H1 (cell line): ENCODE results near the gene EPS8. TPM values are rescaled to one million over a fixed set of nuclear protein-coding genes. Genes with fewer than 3 reads are reported as not detected.

Source experiments
- CTCF ChIA-PET: fragments of 300-600 bp; sonication (Branson Sonifier 250); formaldehyde crosslinking; loops from one replicate; lab custom pipeline; 2021; ENCODE audit not compliant: partially characterized antibody; lab: Charles Lee
- POLR2A ChIA-PET: fragments of 300-600 bp; sonication (Branson Sonifier 250); formaldehyde crosslinking; loops from one replicate; lab custom pipeline; 2021; ENCODE audit warnings: inconsistent platforms; ENCODE audit not compliant: partially characterized antibody; lab: Charles Lee
- DNase-seq, 2 experiments: peaks; one replicate each; pipeline versions ENCODE4 v3.0.0 to v3.0.0-alpha.2; 2010 to 2022; ENCODE audit warnings: low spot score in 2 of 2, low read depth in 1 of 2, mixed read lengths in 1 of 2
- FAIRE-seq: peaks from 2 replicates; lab custom pipeline; 2011; peaks lifted over from hg19 to GRCh38; lab: Jason Lieb, UNC
- H2AFZ ChIP-seq: 2 replicates; pipeline ENCODE4 v1.8.1; 2012; ENCODE audit warnings: low read length, inconsistent platforms
- H2AK5ac ChIP-seq: 2 replicates; pipeline ENCODE4 v1.6.1; 2013; ENCODE audit warnings: low read depth, low read length
- H2BK120ac ChIP-seq: replicated peaks from 2 replicates; pipeline ENCODE3; 2013; ENCODE audit warnings: low read depth, low read length, inconsistent platforms
- H2BK12ac ChIP-seq: 2 replicates; pipeline ENCODE4 v1.6.1; 2013; ENCODE audit warnings: low read depth, low read length
- H2BK15ac ChIP-seq: 2 replicates; pipeline ENCODE4 v1.6.1; 2013; ENCODE audit warnings: low read length
- H2BK20ac ChIP-seq: 2 replicates; pipeline ENCODE4 v1.6.1; 2013; ENCODE audit warnings: low read length
- H2BK5ac ChIP-seq: 2 replicates; pipeline ENCODE4 v1.6.1; 2013; ENCODE audit warnings: low read depth, low read length
- H3K14ac ChIP-seq: 2 replicates; pipeline ENCODE4 v1.6.1; 2013; ENCODE audit warnings: inconsistent platforms; ENCODE audit not compliant: insufficient read length
- H3K18ac ChIP-seq: 2 replicates; pipeline ENCODE4 v1.6.1; 2013; ENCODE audit warnings: low read length; ENCODE audit errors: extremely low read depth
- H3K23ac ChIP-seq: 2 replicates; pipeline ENCODE4 v1.6.1; 2013; ENCODE audit warnings: inconsistent platforms; ENCODE audit not compliant: insufficient read length
- H3K23me2 ChIP-seq: 2 replicates; pipeline ENCODE4 v1.6.1; 2013; ENCODE audit warnings: low read depth, low read length
- H3K27ac ChIP-seq: 2 replicates; pipeline ENCODE4 v1.6.1; 2011; ENCODE audit warnings: low read depth, low read length, inconsistent platforms
- H3K27me3 ChIP-seq, 4 experiments: replicated peaks in 1 of 4; 1 replicate in 1 of 4; 2 replicates in 3 of 4; pipeline versions ENCODE4 v1.6.1 to v1.8.1; 2011 to 2013; ENCODE audit warnings: low read length in 3 of 4, mild to moderate bottlenecking in 3 of 4, inconsistent platforms in 2 of 4, mixed read lengths in 2 of 4, moderate library complexity in 1 of 4; ENCODE audit not compliant: control insufficient read depth in 3 of 4, insufficient read depth in 3 of 4; ENCODE audit errors: extremely low read depth in 1 of 4
- H3K36me3 ChIP-seq, 4 experiments: 2 replicates each; pipeline versions ENCODE4 v1.6.1 to v1.8.1; 2011 to 2013; ENCODE audit warnings: mild to moderate bottlenecking in 4 of 4, low read length in 3 of 4, moderate library complexity in 2 of 4, control low read depth in 1 of 4, inconsistent platforms in 1 of 4; ENCODE audit not compliant: insufficient read depth in 4 of 4, control insufficient read depth in 2 of 4
- H3K4ac ChIP-seq: replicated peaks from 2 replicates; pipeline ENCODE3; 2013; ENCODE audit warnings: low read length, low read depth, mixed read lengths, inconsistent platforms; ENCODE audit not compliant: insufficient read length
- H3K4me1 ChIP-seq, 4 experiments: replicated peaks in 1 of 4; 1 replicate in 1 of 4; 2 replicates in 3 of 4; pipeline versions ENCODE4 v1.6.1 to v1.8.1; 2011 to 2013; ENCODE audit warnings: low read length in 3 of 4, inconsistent platforms in 2 of 4, mixed read lengths in 1 of 4; ENCODE audit not compliant: insufficient read depth in 4 of 4, control insufficient read depth in 3 of 4
- H3K4me2 ChIP-seq, 2 experiments: 2 replicates each; pipeline versions ENCODE4 v1.6.1 to v1.8.1; 2011 to 2013; ENCODE audit warnings: low read depth in 2 of 2, low read length in 2 of 2, control low read depth in 1 of 2, inconsistent platforms in 1 of 2, mild to moderate bottlenecking in 1 of 2; ENCODE audit not compliant: insufficient read depth in 1 of 2
- H3K4me3 ChIP-seq, 4 experiments: fragments of 200-600, 300-600 bp in 1 of 4; sonication (generic), shearing (Covaris generic), sonication (Bioruptor Twin) in 1 of 4; 2 replicates each; pipeline versions ENCODE4 v1.5.1 to v1.8.1; 2011 to 2016; ENCODE audit warnings: low read length in 4 of 4, low read depth in 3 of 4, control low read depth in 2 of 4, inconsistent platforms in 2 of 4, mild to moderate bottlenecking in 2 of 4, mixed read lengths in 1 of 4, moderate library complexity in 1 of 4; ENCODE audit not compliant: insufficient read depth in 2 of 4; ENCODE audit errors: extremely low read depth in 1 of 4
- H3K56ac ChIP-seq: replicated peaks from 2 replicates; pipeline ENCODE3; 2013; ENCODE audit warnings: low read depth, mild to moderate bottlenecking, mixed read lengths, low read length, inconsistent platforms; ENCODE audit not compliant: insufficient read length
- H3K79me1 ChIP-seq: 2 replicates; pipeline ENCODE4 v1.6.1; 2013; ENCODE audit warnings: low read depth, low read length, control low read depth
- H3K79me2 ChIP-seq, 2 experiments: 2 replicates each; pipeline versions ENCODE4 v1.6.1 to v1.8.1; 2012 to 2013; ENCODE audit warnings: low read length in 2 of 2, mild to moderate bottlenecking in 2 of 2, inconsistent platforms in 1 of 2; ENCODE audit not compliant: insufficient read depth in 2 of 2, control insufficient read depth in 1 of 2
- H3K9ac ChIP-seq, 4 experiments: replicated peaks in 1 of 4; 1 replicate in 1 of 4; 2 replicates in 3 of 4; pipeline versions ENCODE4 v1.6.1 to v1.8.1; 2011 to 2013; ENCODE audit warnings: low read depth in 3 of 4, low read length in 3 of 4, control low read depth in 2 of 4, mild to moderate bottlenecking in 2 of 4, moderate library complexity in 2 of 4, inconsistent platforms in 1 of 4; ENCODE audit errors: extremely low read depth in 1 of 4
- H3K9me3 ChIP-seq, 2 experiments: 2 replicates each; pipeline versions ENCODE4 v1.6.1 to v1.8.1; 2012 to 2013; ENCODE audit warnings: mild to moderate bottlenecking in 2 of 2, moderate library complexity in 2 of 2, control low read depth in 1 of 2, inconsistent platforms in 1 of 2, low read depth in 1 of 2, low read length in 1 of 2, mixed read lengths in 1 of 2; ENCODE audit not compliant: insufficient read depth in 2 of 2
- H4K20me1 ChIP-seq, 2 experiments: replicated peaks in 1 of 2; 2 replicates each; pipeline versions ENCODE3 to v1.8.1; 2011 to 2013; ENCODE audit warnings: inconsistent platforms in 2 of 2, low read length in 2 of 2, mild to moderate bottlenecking in 1 of 2; ENCODE audit not compliant: insufficient read depth in 2 of 2, control insufficient read depth in 1 of 2
- H4K5ac ChIP-seq: 2 replicates; pipeline ENCODE4 v1.6.1; 2013; ENCODE audit warnings: low read length, low read depth, mixed read lengths, inconsistent platforms; ENCODE audit not compliant: insufficient read length
- H4K8ac ChIP-seq: 2 replicates; pipeline ENCODE4 v1.8.0; 2013; ENCODE audit warnings: mild to moderate bottlenecking, moderate library complexity, low read length, inconsistent platforms; ENCODE audit not compliant: insufficient read depth; ENCODE audit errors: extremely low read depth
- H4K91ac ChIP-seq: replicated peaks from 2 replicates; pipeline ENCODE3; 2013; ENCODE audit warnings: low read length, mixed read lengths, inconsistent platforms; ENCODE audit not compliant: insufficient read length
- CEBPB ChIP-seq: IDR thresholded peaks from 2 replicates; pipeline ENCODE4 v1.6.1; 2012; ENCODE audit warnings: low read depth, low read length
- CTBP2 ChIP-seq: IDR thresholded peaks from 2 replicates; pipeline ENCODE4 v1.7.0; 2011; ENCODE audit warnings: borderline replicate concordance, mild to moderate bottlenecking, moderate library complexity, mixed read lengths, low read length; ENCODE audit not compliant: insufficient read depth, insufficient read length
- RAD21 ChIP-seq, 2 experiments: IDR thresholded peaks in 1 of 2; conservative IDR thresholded peaks in 1 of 2; 2 replicates each; pipeline ENCODE4 v1.6.1; 2011; ENCODE audit warnings: low read depth in 2 of 2, low read length in 2 of 2, improper control_type of control experiment in 1 of 2, inconsistent platforms in 1 of 2, mild to moderate bottlenecking in 1 of 2, moderate library complexity in 1 of 2
- WGBS, 2 experiments: shearing (Covaris generic) in 1 of 2; methylation state at CpG; one replicate each; pipeline versions ENCODE4 v1.1.6 to v1.1.7; 2013 to 2015; ENCODE audit warnings: low lambda C conversion rate in 2 of 2, mixed read lengths in 2 of 2, inconsistent platforms in 1 of 2, low coverage in 1 of 2, missing lambda C conversion rate in 1 of 2; ENCODE audit not compliant: insufficient replicate concordance in 2 of 2, insufficient coverage in 1 of 2, insufficient read length in 1 of 2; ENCODE audit errors: extremely low coverage in 1 of 2, missing lambda C conversion rate in 1 of 2; 5-methylcytosine and 5-hydroxymethylcytosine counted together
- polyA plus RNA-seq, 7 experiments: library from polyadenylated mRNA; depleted of rRNA in 3 of 7; stranded (reverse) in 5 of 7; unstranded in 2 of 7; fragments of >200 nt in 5 of 7; fragments of 200-250 nt in 2 of 7; gene quantifications; 1 replicate in 5 of 7; 2 replicates in 1 of 7; 4 replicates in 1 of 7; pipeline versions ENCODE4 v1.2.1 to v1.2.3, GENCODE V29; 2011 to 2013; ENCODE audit warnings: missing spikeins in 2 of 7, mixed read lengths in 2 of 7
- total RNA-seq: library from RNA; stranded (reverse); fragmentation: NEBNext Ultra II Directional; extraction: Animal tissue kit (Norgen Biotek cat#: 25700); gene quantifications from 2 replicates; pipeline ENCODE4 v1.2.1, GENCODE V29; 2021

EPS8 gene
- total and polyA plus RNA-seq, 2 of the 8 experiments (the other 6 are each of a cell fraction or from before 2014, with no cell fraction given) = 3.0 to 4.6 TPM

GRCh38 chr12:15591811-15592210, 197.4 kb downstream of the EPS8 start:
- Histone ChIP-seq H3K56ac (no peak overlapping the region), H3K23ac (no peak overlapping the region), H4K20me1 (no peaks in the 10 kb centered on the region), H2AFZ (no peak overlapping the region), H3K79me2 (no peaks in the 10 kb centered on the region), H3K27ac (no peak overlapping the region), H3K4me2 (no peak overlapping the region), H2BK120ac (no peak overlapping the region), H3K23me2 (0 out of 2 replicates have a peak, but pooled peaks cover 3% of the 10 kb centered on the region), H2BK12ac (no peak overlapping the region), H3K27me3 (no peaks in the 10 kb centered on the region), H3K9ac (peak overlapping the region in 1 of 4 experiments; percentile 34; a peak in 1 of 7 replicates), H3K4me3 (no peak overlapping the region), H3K18ac (no peak overlapping the region), H3K4ac (no peak overlapping the region), H2BK20ac (no peak overlapping the region), H4K5ac (no peak overlapping the region), H3K4me1 (no peaks in the 10 kb centered on the region), H4K91ac (no peak overlapping the region), H2BK5ac (no peak overlapping the region), H3K36me3 (no peaks in the 10 kb centered on the region), H2BK15ac (no peak overlapping the region), H2AK5ac (no peak overlapping the region), H3K9me3 (no peaks in the 10 kb centered on the region), H3K14ac (no peak overlapping the region), H3K79me1 (no peaks in the 10 kb centered on the region), H4K8ac (no peak overlapping the region)
- POLR2A ChIA-PET = interaction anchor here (0.6 to 1.1 kb wide), 2 partner anchors 197 to 265 kb away, joined by 3 read pairs; no protein-coding TSS in a partner anchor
- FAIRE-seq = no peak
- 90% methylated on average over 5 of the region's 5 CpGs; no CpG with 5 or more reads in 1 of the 2 experiments for WGBS, 2 experiments
- CTCF ChIA-PET = interaction anchor here (0.6 to 4.5 kb wide), 6 partner anchors 12 to 313 kb away, joined by 3 to 72 read pairs (median 3); no protein-coding TSS in a partner anchor
- DNase-seq = no peak
- TF ChIP-seq RAD21 (IDR thresholded peaks at IDR 0.05 in 1 of 2, conservative IDR thresholded peaks at IDR 0.05 in 1 of 2; ENCODE audit: low read depth in 2 of 2, low read length in 2 of 2) (no peak), CEBPB (no peak), CTBP2 (no peak)
